ENCODE results near the gene KIAA1614. TPM values are rescaled to one million over a fixed set of nuclear protein-coding genes. Genes with fewer than 3 reads are reported as not detected.

KIAA1614 gene
- total RNA-seq, 1 donor from 2014 or later: 0.56 TPM

DNA sequence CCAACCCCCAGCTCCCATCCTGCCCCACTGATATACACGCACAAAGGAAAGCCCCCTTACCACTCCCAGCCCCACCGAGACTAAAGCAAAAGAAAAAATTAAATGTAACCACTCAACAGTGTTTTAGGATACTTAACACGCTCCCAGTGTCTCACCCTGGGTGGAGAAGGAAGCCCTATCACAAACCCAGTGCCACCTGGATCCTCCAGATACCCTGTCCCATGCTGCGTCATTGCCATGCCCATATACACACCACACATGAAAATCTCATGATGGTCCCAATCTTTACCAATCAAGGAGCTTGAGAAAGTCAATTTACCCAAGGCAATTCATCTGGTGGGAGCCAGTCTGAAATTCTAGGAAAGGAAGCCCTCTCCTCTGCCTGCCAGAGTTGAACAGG lies 11.2 kb downstream of the KIAA1614 start:
- Histone ChIP-seq H3K4me3 (no peak overlapping the region), H2AFZ (replicated peaks) (no peak overlapping the region), H3K9me3 (ENCODE audit: low read depth) (no peaks in the 10 kb centered on the region), H3K36me3 (no peaks in the 10 kb centered on the region), H3K27me3 (no peaks in the 10 kb centered on the region), H3K9ac (no peak overlapping the region), H4K20me1 (ENCODE audit: low read depth) (peaks cover 10% of the 10 kb centered on the region), H3K4me1 (peaks cover 80% of the 10 kb centered on the region), H3F3A (ENCODE audit: low read depth) (peaks cover 48% of the 10 kb centered on the region), H3K79me2 (ENCODE audit: low read depth) (no peaks in the 10 kb centered on the region), H3K27ac (peak overlapping the region; percentile 98), H3K4me2 (peak overlapping the region; percentile 70)
- no peak for DNase-seq (ENCODE audit: low spot score)
- H3K27ac Mint-ChIP-seq: peak overlapping the region; percentile 62
- H3K4me3 Mint-ChIP-seq: peak overlapping the region; percentile 36
- peaks cover 78% of the 10 kb centered on the region for H3K4me1 Mint-ChIP-seq
- TF ChIP-seq EZH2phosphoT487 (IDR thresholded peaks at IDR 0.05): no peak
- TF ChIP-seq, protein P1, sequence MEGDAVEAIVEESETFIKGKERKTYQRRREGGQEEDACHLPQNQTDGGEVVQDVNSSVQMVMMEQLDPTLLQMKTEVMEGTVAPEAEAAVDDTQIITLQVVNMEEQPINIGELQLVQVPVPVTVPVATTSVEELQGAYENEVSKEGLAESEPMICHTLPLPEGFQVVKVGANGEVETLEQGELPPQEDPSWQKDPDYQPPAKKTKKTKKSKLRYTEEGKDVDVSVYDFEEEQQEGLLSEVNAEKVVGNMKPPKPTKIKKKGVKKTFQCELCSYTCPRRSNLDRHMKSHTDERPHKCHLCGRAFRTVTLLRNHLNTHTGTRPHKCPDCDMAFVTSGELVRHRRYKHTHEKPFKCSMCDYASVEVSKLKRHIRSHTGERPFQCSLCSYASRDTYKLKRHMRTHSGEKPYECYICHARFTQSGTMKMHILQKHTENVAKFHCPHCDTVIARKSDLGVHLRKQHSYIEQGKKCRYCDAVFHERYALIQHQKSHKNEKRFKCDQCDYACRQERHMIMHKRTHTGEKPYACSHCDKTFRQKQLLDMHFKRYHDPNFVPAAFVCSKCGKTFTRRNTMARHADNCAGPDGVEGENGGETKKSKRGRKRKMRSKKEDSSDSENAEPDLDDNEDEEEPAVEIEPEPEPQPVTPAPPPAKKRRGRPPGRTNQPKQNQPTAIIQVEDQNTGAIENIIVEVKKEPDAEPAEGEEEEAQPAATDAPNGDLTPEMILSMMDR (IDR thresholded peaks at IDR 0.05): no peak
- H3K36me3 Mint-ChIP-seq: no peaks in the 10 kb centered on the region
- H3K9me3 Mint-ChIP-seq: no peaks in the 10 kb centered on the region
- H3K27me3 Mint-ChIP-seq (ENCODE audit: insufficient read depth, low read depth): peaks cover 15% of the 10 kb centered on the region

- H3K79me2 ChIP-seq (ENCODE audit: low read depth): no peaks in the 10 kb centered on the region
- H3K36me3 ChIP-seq: no peaks in the 10 kb centered on the region
- no peak for DNase-seq (ENCODE audit: low spot score)
- H3K4me2 ChIP-seq: peak overlapping the region; percentile 58
- peaks cover 10% of the 10 kb centered on the region for H4K20me1 ChIP-seq (ENCODE audit: low read depth)
- no peaks in the 10 kb centered on the region for H3K27me3 ChIP-seq
- no peak overlapping the region for H3K9ac ChIP-seq
- peaks cover 72% of the 10 kb centered on the region for H3K4me1 ChIP-seq
- H2AFZ ChIP-seq (replicated peaks): no peak overlapping the region
- H3K9me3 ChIP-seq (ENCODE audit: low read depth): no peaks in the 10 kb centered on the region
- TF ChIP-seq EZH2 (IDR thresholded peaks at IDR 0.05) (no peak), EZH2phosphoT487 (IDR thresholded peaks at IDR 0.05) (no peak)
- TF ChIP-seq, protein P1 (IDR thresholded peaks at IDR 0.05): no peak
- peaks cover 15% of the 10 kb centered on the region for H3K27me3 Mint-ChIP-seq (ENCODE audit: insufficient read depth, low read depth)
- H3K4me3 ChIP-seq: no peak overlapping the region
- no peak overlapping the region for H3K27ac ChIP-seq
- peak overlapping the region; percentile 75 for H3K27ac Mint-ChIP-seq
- H3K36me3 Mint-ChIP-seq: no peaks in the 10 kb centered on the region
- peaks cover 80% of the 10 kb centered on the region for H3K4me1 Mint-ChIP-seq
- no peaks in the 10 kb centered on the region for H3K9me3 Mint-ChIP-seq
- peak overlapping the region; percentile 19 for H3K4me3 Mint-ChIP-seq
- peaks cover 48% of the 10 kb centered on the region for H3F3A ChIP-seq (ENCODE audit: low read depth)
Observed at GRCh38 chr1:180924939-180925338, 12.2 kb downstream of the KIAA1614 start.

- H3K27ac Mint-ChIP-seq: no peak overlapping the region
- H3K4me1 Mint-ChIP-seq: peaks cover 82% of the 10 kb centered on the region
- H4K20me1 ChIP-seq (ENCODE audit: low read depth): peaks cover 10% of the 10 kb centered on the region
- no peaks in the 10 kb centered on the region for H3K9me3 ChIP-seq (ENCODE audit: low read depth)
- no peaks in the 10 kb centered on the region for H3K79me2 ChIP-seq (ENCODE audit: low read depth)
- TF ChIP-seq, protein P1 (IDR thresholded peaks at IDR 0.05): no peak
- TF ChIP-seq EZH2 (IDR thresholded peaks at IDR 0.05) (no peak), EZH2phosphoT487 (IDR thresholded peaks at IDR 0.05) (no peak)
- peaks cover 72% of the 10 kb centered on the region for H3K4me1 ChIP-seq
- no peaks in the 10 kb centered on the region for H3K27me3 ChIP-seq
- H3K4me2 ChIP-seq: peak overlapping the region; percentile 58
- H3K9me3 Mint-ChIP-seq: no peaks in the 10 kb centered on the region
- peaks cover 19% of the 10 kb centered on the region for H3K27me3 Mint-ChIP-seq (ENCODE audit: insufficient read depth, low read depth)
- no peak overlapping the region for H2AFZ ChIP-seq (replicated peaks)
- no peaks in the 10 kb centered on the region for H3K36me3 ChIP-seq
- H3K36me3 Mint-ChIP-seq: no peaks in the 10 kb centered on the region
- peak overlapping the region; percentile 57 for H3K27ac ChIP-seq
- H3K4me3 ChIP-seq: no peak overlapping the region
- H3F3A ChIP-seq (ENCODE audit: low read depth): peaks cover 48% of the 10 kb centered on the region
- H3K9ac ChIP-seq: no peak overlapping the region
- H3K4me3 Mint-ChIP-seq: peak overlapping the region; percentile 19
- DNase-seq (ENCODE audit: low spot score): peak; percentile 75
Observed at GRCh38 chr1:180925471-180926051, 12.9 kb downstream of the KIAA1614 start.

All from neural progenitor cell (in vitro differentiated cells).